ENCODE results near the gene NME8.

GRCh38 chr7:37947138-37947940 is 98.9 kb downstream of the NME8 start:
- TF ChIP-seq, protein P1, sequence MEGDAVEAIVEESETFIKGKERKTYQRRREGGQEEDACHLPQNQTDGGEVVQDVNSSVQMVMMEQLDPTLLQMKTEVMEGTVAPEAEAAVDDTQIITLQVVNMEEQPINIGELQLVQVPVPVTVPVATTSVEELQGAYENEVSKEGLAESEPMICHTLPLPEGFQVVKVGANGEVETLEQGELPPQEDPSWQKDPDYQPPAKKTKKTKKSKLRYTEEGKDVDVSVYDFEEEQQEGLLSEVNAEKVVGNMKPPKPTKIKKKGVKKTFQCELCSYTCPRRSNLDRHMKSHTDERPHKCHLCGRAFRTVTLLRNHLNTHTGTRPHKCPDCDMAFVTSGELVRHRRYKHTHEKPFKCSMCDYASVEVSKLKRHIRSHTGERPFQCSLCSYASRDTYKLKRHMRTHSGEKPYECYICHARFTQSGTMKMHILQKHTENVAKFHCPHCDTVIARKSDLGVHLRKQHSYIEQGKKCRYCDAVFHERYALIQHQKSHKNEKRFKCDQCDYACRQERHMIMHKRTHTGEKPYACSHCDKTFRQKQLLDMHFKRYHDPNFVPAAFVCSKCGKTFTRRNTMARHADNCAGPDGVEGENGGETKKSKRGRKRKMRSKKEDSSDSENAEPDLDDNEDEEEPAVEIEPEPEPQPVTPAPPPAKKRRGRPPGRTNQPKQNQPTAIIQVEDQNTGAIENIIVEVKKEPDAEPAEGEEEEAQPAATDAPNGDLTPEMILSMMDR (IDR thresholded peaks at IDR 0.05; ENCODE audit: extremely low read depth in 1 of 2, insufficient read depth in 1 of 2, low read depth in 1 of 2, low read length in 2 of 2), result no peak
- no peak for TF ChIP-seq JUN (IDR thresholded peaks at IDR 0.05; ENCODE audit: borderline replicate concordance, insufficient read depth, insufficient read length, low read depth)
- TF ChIP-seq GATA2 (IDR thresholded peaks at IDR 0.05; ENCODE audit: insufficient read depth, insufficient read length, low read depth, low read length), result no peak

Data from endothelial cell of umbilical vein (primary cell).